Amygdala (tissue), 56 donors: ENCODE data around the gene CDC14A.
A peak's percentile ranks its signal among the peaks of the same experiment; 100 is the strongest.
"Not testable (repeated sequence)": the region's sequence is repeated elsewhere in the genome, so short reads cannot be mapped to it uniquely, and the experiment has no call there.

Source experiments
- DNase-seq, 56 donors: peaks; one replicate each; lab custom pipeline; 2025; lab: John Stamatoyannopoulos, UW

Gene CDC14A

DNA sequence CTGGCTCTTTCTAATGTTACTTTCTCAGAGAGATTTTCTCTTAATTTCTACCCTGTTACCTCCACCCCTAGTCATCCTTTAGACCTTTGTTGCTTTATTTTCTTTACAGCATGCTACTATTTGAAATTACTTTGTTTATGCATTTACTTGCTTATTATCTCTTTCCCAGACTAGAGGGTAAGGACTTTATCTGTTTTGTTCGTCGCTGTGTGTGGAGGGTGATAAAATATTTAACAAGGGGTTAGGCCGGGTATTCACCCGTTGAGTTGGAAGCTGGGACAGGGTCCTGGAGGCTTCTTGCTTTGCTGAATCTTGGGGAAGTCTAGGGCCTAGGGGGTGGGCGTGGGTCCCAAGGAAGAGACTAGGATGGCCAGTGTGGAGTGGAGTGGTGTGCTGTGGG is 43.6 kb downstream of the CDC14A start:
- DNase-seq, result no peak

DNA sequence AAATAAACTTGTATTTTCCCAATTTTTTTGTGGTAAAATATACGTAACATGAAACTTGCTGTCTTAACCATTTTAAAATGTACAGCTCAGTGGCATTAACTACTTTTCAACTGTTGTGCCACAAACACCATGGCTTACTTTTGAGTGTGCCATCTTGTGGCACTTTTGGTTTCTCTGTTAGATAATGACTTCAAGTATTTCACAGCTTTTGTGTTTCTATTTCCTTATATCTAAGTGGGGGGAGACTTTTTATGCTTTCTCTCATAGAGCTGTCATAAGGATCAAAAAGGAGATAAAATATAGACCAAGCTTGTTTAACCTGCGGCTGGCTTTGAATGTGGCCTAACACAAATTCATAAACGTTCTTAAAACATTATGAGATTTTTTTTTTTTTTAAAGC is 44.3 kb downstream of the CDC14A start:
- DNase-seq, result no peak

GRCh38 chr1:100397681-100398080 is 45.4 kb downstream of the CDC14A start:
- DNase-seq, result no peak

DNA sequence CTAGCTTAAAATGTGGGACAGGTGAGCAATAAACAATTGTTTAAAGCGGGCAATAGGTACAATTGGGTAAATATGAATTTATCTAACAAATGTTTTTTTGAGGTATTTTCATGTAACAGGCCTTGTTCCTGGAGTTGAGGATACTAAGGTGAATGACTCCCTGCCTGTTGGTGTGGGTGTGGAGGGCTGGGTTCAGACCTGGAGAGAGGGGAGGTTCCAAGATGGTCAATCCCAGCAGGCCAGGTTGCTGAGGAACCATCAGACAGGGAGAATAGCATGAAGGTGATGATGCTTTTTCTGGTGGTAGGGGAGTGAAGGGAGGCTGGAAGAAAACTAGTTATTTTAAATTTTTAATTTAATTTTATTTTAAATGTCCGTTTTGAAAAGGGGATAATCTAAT is 46.3 kb downstream of the CDC14A start:
- DNase-seq, result no peak

- peak in 19 of 56 donors; percentile 0 to 55 (median 2) for DNase-seq
Observed at GRCh38 chr1:100400404-100400803, 48.1 kb downstream of the CDC14A start.

- no peak for DNase-seq
Observed at GRCh38 chr1:100404821-100405220, 52.5 kb downstream of the CDC14A start.

GRCh38 chr1:100405902-100406301 is 53.6 kb downstream of the CDC14A start:
- DNase-seq, result not testable (repeated sequence)

DNA sequence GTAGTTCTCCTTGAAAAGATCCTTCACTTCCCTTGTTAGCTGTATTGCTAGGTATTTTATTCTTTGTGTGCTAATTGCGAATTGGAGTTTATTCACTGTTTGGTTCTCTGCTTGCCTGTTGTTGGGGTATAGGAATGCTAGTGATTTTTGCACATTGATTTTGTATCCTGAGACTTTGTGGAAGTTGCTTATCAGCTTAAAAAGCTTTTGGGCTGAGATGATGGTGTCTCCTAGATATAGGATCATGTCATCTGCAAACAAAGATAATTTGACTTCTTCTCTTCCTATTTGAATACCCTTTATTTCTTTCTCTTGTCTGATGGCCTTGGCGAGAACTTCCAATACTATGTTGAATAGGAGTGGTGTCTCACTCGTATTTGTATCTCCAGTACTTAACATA is 55.1 kb downstream of the CDC14A start:
- not testable (repeated sequence) for DNase-seq

DNA sequence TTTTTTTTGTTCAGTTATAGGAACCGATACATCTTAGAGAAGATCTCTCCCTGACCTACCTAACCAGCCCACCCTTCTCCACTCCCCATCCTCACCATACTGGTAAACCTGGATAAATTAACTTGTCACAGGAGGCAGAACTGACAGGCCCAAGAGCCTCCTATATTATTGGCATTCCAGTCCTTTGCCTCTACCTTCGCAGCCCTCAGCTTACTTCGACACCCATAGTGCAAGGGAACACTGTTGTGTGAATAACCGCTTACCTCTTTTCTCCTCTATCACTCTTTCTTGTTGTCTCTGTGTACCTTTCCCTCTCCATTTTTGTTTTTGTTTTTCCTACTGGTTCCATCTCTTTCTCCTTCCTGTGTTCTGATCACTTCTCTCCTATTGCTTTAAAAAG is 58.7 kb downstream of the CDC14A start:
- no peak for DNase-seq

GRCh38 chr1:100411574-100411973 is 59.3 kb downstream of the CDC14A start:
- DNase-seq, result no peak

- DNase-seq, result no peak
Observed at GRCh38 chr1:100413035-100413434, 60.7 kb downstream of the CDC14A start.

DNA sequence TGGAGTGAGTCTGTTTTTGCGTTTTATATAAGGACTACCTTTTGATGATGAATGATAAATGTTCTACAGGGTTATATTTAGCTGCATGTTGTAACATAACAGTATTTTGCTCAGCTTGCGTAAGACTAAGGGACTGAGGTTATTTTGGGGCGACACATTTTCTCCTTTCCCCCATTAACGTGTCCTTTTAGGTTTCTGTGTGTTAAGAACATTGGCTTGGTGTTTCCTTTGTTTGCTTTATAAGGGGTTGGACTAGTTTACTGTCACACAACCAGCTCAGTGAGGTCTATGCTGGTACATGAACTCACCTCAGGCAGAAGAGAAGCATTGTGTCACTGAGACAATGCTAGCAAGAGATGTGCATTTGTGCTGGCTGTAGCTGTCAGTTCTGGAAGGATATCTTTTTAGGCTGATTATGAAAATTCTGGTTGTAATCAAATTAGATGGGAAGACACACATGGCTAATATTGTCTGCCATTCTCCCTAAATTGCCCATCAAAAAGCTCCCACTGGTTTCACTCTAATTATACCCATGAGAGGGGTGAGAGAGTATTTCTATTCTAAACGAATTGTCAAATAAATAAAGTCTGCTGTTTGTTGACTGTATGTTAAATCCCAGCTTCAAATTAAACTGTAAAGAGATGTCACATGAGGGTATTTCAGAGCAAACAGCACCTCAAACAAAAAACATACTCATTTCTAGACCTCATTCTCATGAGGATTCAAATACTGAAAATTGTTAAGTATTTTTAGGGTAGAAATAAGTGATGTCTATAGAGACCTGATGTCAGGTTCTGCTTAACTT is 62.6 kb downstream of the CDC14A start:
- no peak for DNase-seq

DNA sequence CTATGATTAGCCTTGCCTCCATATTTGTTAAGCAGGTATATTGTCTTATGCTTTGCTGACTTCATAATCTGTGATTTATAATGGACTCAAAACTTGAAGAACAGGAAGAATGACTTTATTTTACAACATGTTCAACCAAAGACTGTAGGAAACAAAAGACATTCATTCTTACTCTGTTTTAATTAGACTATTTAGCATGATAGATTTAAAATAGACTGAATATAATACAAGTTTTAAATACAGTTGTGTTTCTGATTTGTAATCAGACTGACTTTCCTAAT is 63.1 kb downstream of the CDC14A start:
- no peak for DNase-seq

- DNase-seq, result no peak
Observed at GRCh38 chr1:100419072-100419471, 66.8 kb downstream of the CDC14A start.

- DNase-seq, result no peak
Observed at GRCh38 chr1:100422065-100422464, 69.8 kb downstream of the CDC14A start.

DNA sequence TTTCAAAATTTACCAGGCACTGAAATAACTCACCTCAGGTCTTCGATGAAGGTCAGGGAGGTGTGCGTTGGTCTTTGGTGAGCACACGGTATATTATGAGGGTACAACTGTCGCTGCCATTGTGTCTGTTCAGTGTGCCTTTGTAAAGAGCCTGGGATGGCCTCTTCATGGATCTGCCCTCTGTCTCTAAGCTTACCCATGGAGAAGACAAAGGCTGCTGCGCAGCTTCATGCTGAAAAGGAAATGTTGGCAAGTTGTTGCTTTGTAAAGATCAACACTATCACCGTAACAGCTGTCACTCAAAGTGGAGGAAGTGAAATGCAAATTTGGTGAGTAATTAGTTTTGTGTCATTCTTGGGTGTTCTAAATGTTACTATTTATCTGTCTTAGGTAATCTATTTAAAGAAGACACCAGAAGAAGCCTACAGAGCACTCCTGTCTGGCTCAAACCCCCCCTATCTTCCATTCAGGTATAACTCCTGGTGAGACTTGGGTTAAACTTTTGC is 71.6 kb downstream of the CDC14A start:
- DNase-seq, result no peak

DNA sequence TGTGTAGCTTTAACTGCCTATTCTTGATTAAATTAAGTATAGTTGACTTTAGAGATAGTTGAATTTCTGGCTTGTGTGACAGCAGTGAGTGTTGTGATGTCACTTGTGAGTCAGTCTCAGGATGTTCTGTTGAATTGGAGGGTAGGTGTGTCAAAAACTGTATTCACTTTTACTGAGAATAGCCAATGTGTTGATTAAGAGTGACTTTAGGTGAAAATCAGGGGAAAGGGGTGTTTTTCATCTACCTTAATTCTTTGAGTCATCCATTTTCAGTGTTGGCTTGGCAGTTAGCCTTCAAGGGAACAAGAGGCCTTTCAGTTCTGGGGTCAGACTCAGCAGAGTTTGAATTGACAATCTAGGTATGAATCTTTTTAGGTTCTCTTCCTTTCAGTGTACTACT is 75.9 kb downstream of the CDC14A start:
- DNase-seq, result no peak

- no peak for DNase-seq
Observed at GRCh38 chr1:100430325-100430756, 78.0 kb downstream of the CDC14A start.

GRCh38 chr1:100431954-100432353 is 79.6 kb downstream of the CDC14A start:
- no peak for DNase-seq

DNA sequence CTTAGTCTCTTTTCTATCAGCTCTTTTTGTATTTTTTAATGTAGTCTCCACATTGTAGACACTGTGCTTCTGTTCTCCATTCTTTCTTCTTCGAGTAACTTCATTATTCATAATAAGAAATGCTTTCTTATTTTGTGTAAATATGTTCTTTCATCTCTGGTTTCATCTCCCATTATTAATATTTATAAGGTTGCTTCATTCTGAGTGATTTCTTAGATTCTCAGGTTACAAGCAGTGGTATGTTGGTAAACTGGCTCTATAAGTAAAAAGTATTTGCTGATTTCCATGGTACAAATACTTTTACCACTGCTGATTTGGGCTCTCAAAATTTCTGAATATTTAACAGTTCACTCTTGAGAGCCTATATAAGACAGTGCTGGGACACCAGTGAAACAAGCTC is 81.3 kb downstream of the CDC14A start:
- no peak for DNase-seq

- DNase-seq, result no peak
Observed at GRCh38 chr1:100434831-100435230, 82.5 kb downstream of the CDC14A start.

DNA sequence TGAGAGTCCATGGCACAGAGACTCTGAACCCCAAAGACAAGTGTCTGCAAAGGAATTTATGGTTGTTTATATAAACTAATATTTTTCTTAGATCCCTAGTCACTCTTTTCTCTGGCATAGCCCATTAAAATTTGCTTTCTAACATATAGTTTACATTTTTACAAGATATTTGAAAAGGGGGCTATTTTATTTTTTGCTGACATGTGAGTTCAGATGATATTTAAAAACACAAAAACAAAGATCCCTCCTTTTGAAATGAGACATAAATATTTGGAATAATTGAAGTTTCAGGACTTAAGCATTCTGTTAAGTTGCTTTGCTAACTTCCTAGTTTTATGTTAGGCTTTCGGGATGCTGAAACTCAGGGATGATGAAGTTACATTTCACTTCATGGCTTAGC is 86.1 kb downstream of the CDC14A start:
- no peak for DNase-seq

DNA sequence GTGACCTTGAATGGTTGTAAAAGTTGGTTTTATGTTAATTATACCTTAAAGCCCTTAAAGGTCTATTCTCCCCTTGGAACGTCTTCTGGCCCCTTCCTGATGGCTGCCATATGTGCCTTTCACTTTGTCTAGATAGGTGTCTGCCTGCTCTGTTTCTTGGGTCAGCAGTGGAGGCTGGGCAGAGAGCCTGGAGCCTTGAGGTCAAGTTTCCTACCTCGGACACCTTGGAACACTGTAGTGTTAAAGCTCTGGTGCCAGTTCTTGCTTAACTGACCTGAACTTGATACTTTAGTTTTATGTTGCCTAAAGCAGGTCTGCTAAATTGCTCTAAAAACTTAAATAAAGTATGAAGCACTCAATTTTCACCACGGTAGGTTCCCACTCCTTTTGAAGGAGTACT is 86.5 kb downstream of the CDC14A start:
- no peak for DNase-seq
